Measurements from ENCODE around the gene TAP2.
"Not testable (repeated sequence)": the region's sequence is repeated elsewhere in the genome, so short reads cannot be mapped to it uniquely, and the experiment has no call there.

Gene TAP2

GRCh38 chr6:32807020-32807580 lies 31.4 kb downstream of the TAP2 start:
- FAIRE-seq (no peak), DNase-seq (ENCODE audit: insufficient read length, low spot score) (no peak)
- TF ChIP-seq CTCF (IDR thresholded peaks at IDR 0.05; ENCODE audit: insufficient read depth, missing control alignments), result no peak

- FAIRE-seq; DNase-seq (ENCODE audit: insufficient read length, low spot score): not testable (repeated sequence)
Measured at GRCh38 chr6:32805404-32805803, 33.1 kb downstream of the TAP2 start.

- TF ChIP-seq CTCF (IDR thresholded peaks at IDR 0.05; ENCODE audit: insufficient read depth, missing control alignments), result no peak
- DNase-seq (ENCODE audit: insufficient read length, low spot score) (no peak), FAIRE-seq (no peak)
Measured at GRCh38 chr6:32803416-32803815, 35.1 kb downstream of the TAP2 start.

- FAIRE-seq (no peak), DNase-seq (ENCODE audit: insufficient read length, low spot score) (no peak)
- no peak for TF ChIP-seq CTCF (IDR thresholded peaks at IDR 0.05; ENCODE audit: insufficient read depth, missing control alignments)
Measured at GRCh38 chr6:32799740-32800139, 38.8 kb downstream of the TAP2 start.

- FAIRE-seq, result no peak
- TF ChIP-seq CTCF (IDR thresholded peaks at IDR 0.05; ENCODE audit: insufficient read depth, missing control alignments), result no peak
- DNase-seq (ENCODE audit: insufficient read length, low spot score), result no peak
Measured at GRCh38 chr6:32799168-32799567, 39.4 kb downstream of the TAP2 start.

GRCh38 chr6:32796848-32797776 lies 41.4 kb downstream of the TAP2 start:
- no peak for DNase-seq (ENCODE audit: insufficient read length, low spot score)
- TF ChIP-seq CTCF (IDR thresholded peaks at IDR 0.05; ENCODE audit: insufficient read depth, missing control alignments), result peak; percentile 85
- FAIRE-seq, result no peak

- DNase-seq (ENCODE audit: insufficient read length, low spot score), result no peak
- no peak for TF ChIP-seq CTCF (IDR thresholded peaks at IDR 0.05; ENCODE audit: insufficient read depth, missing control alignments)
- FAIRE-seq, result no peak
Measured at GRCh38 chr6:32794510-32794909, 44.0 kb downstream of the TAP2 start.
